Endothelial cell (in vitro differentiated cells): ENCODE measurements around the gene SH3BP5L. TPM values are rescaled to one million over a fixed set of nuclear protein-coding genes. Genes with fewer than 3 reads are reported as not detected.

ENCODE experiments used
- DNase-seq: peaks from one replicate; pipeline ENCODE4 v3.0.0; 2021; ENCODE audit warnings: low spot score
- H3K27ac Mint-ChIP-seq: one replicate; pipeline ENCODE4 v1.8.0; 2021; ENCODE audit warnings: mixed read lengths, inconsistent platforms; ENCODE audit not compliant: unreplicated experiment
- H3K27me3 Mint-ChIP-seq: one replicate; pipeline ENCODE4 v1.8.0; 2021; ENCODE audit warnings: mild to moderate bottlenecking, moderate library complexity, mixed read lengths, inconsistent platforms; ENCODE audit not compliant: unreplicated experiment
- H3K36me3 Mint-ChIP-seq: one replicate; pipeline ENCODE4 v1.8.0; 2021; ENCODE audit warnings: mild to moderate bottlenecking, low read depth, mixed read lengths, inconsistent platforms; ENCODE audit not compliant: unreplicated experiment
- H3K4me1 Mint-ChIP-seq: one replicate; pipeline ENCODE4 v1.8.0; 2021; ENCODE audit warnings: mild to moderate bottlenecking, mixed read lengths, inconsistent platforms; ENCODE audit not compliant: unreplicated experiment
- H3K4me3 Mint-ChIP-seq: one replicate; pipeline ENCODE4 v1.8.0; 2021; ENCODE audit warnings: mild to moderate bottlenecking, mixed read lengths, inconsistent platforms; ENCODE audit not compliant: unreplicated experiment
- H3K9me3 Mint-ChIP-seq: one replicate; pipeline ENCODE4 v1.8.0; 2021; ENCODE audit warnings: mixed read lengths, inconsistent platforms; ENCODE audit not compliant: unreplicated experiment
- CTCF ChIP-seq: fragments of 200-600 bp; sonication (generic); IDR thresholded peaks from one replicate; pipeline ENCODE4 v1.5.0; 2021; ENCODE audit warnings: antibody characterized with exemption; ENCODE audit not compliant: unreplicated experiment
- total RNA-seq: library from RNA; stranded (reverse); fragmentation: NEBNext Ultra II Directional; extraction: Animal tissue kit (Norgen Biotek cat#: 25700); gene quantifications from one replicate; pipeline ENCODE4 v1.2.1, GENCODE V29; 2021; ENCODE audit not compliant: unreplicated experiment

The SH3BP5L gene
- total RNA-seq, 1 donor from 2014 or later = 30.7 TPM

- DNase-seq = no peak
Measured at GRCh38 chr1:248811514-248812490, 13.9 kb downstream of the SH3BP5L start.

DNA sequence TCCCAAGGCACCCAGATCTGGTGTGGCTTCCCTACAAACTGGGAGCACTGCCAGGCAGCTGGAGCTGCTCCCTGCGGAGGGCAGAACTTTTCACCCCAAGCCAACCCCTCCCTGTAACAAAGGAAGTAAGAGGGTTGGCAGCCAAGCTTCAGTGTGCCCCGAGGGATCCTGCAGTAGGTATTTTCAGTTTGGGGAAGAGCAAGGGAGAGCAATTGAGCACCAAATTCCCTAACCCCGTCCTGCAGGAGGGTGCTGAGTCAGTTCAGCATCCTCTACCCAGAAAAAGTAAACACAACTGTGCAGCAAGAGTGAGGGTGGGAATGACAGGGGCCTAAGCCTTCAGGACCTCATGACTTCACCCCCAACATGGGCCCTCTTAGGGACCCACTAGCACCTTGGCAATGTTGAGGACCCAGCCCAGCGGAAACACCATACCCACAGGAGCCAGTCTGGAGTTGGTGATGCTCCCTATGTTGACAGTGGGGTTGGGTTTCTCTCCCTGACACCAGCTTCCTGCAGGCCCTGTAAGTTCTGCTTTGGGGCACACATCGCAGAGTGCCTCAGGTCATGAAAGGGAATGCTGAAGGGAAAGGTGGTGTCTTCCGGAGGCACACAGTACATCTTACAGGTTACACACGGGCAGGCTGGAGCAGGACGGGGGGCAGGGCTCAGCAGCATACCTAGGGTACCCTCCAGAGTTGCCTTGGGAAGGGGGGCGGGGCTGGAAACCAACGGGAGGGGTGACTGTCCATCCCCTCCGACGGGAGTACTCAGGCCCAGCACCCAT is 14.8 kb downstream of the SH3BP5L start:
- Mint-ChIP-seq H3K9me3 (no peaks in the 10 kb centered on the region), H3K4me3 (peak overlapping the region; percentile 51), H3K4me1 (peaks cover 19% of the 10 kb centered on the region), H3K36me3 (peaks cover 46% of the 10 kb centered on the region), H3K27me3 (peaks cover 19% of the 10 kb centered on the region), H3K27ac (peak overlapping the region; percentile 18)
- TF ChIP-seq CTCF = no peak
- no peak for DNase-seq

More at GRCh38 chr1:248811514-248812490, 13.9 kb downstream of the SH3BP5L start:
- peaks cover 21% of the 10 kb centered on the region for H3K27me3 Mint-ChIP-seq
- TF ChIP-seq CTCF = no peak
- peak overlapping the region; percentile 72 for H3K4me3 Mint-ChIP-seq
- no peaks in the 10 kb centered on the region for H3K9me3 Mint-ChIP-seq
- peaks cover 52% of the 10 kb centered on the region for H3K36me3 Mint-ChIP-seq
- peak overlapping the region; percentile 45 for H3K27ac Mint-ChIP-seq
- peaks cover 28% of the 10 kb centered on the region for H3K4me1 Mint-ChIP-seq

DNA sequence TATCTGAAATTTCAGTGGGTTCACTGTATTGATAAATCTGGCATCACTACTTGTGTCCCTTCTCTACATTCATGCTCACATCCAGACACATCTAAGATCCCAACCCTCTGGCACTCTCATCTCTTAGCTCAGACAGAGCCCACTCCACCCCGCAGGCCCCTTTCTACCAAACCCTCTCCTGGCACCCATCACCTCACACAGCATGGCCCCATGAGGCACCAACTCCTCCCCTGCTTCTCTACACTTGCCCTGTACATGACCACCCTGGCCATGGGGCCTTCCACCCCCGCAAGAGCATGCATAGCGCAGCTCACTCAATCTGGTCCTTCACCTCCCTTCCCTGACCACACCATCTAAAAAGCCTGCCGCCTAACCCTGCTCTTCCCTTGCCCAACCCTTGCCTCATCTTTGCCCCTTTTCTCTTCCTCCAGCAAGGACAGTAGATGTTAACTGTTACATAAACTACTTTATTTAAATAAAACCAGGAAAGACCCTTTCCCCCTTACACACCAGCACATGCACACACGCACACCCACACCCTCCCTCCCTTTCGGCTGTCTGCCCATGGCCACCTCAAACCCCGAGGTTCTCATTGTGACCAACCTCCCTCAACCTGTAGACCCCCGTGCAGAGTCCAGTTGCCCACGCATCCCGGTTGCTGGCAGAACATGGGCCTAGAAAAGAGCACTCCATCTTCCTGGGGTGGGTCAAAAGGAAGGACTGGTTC is 15.6 kb downstream of the SH3BP5L start:
- Mint-ChIP-seq H3K27me3 (peaks cover 20% of the 10 kb centered on the region), H3K4me1 (peaks cover 13% of the 10 kb centered on the region), H3K4me3 (peak overlapping the region; percentile 44), H3K27ac (no peak overlapping the region), H3K9me3 (no peaks in the 10 kb centered on the region), H3K36me3 (peaks cover 40% of the 10 kb centered on the region)
- DNase-seq = no peak
- TF ChIP-seq CTCF = no peak

DNA sequence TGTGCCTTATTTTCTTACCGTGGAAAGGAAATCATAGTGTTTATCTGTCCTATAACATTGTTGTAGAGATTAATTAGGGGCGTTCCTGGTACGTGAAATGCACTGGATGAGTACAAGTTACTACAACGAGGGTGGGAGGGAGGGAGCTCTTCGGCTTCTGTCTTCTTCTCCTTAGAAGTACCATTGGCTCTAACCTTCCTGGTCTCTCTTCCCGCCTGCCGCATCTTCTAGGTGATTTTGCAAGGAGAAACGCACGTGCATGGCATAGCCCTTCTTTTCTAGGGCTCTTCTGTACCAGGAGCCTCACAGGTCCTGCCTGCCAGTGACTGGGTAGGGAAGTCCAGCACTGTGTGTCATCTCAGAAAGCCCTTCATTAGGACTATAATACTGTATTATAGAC is 16.8 kb downstream of the SH3BP5L start:
- H3K4me1 Mint-ChIP-seq = peaks cover 11% of the 10 kb centered on the region
- no peak for DNase-seq
- TF ChIP-seq CTCF = no peak
- peaks cover 1% of the 10 kb centered on the region for H3K9me3 Mint-ChIP-seq
- H3K4me3 Mint-ChIP-seq = no peak overlapping the region
- peaks cover 22% of the 10 kb centered on the region for H3K27me3 Mint-ChIP-seq
- no peak overlapping the region for H3K27ac Mint-ChIP-seq
- H3K36me3 Mint-ChIP-seq = peaks cover 33% of the 10 kb centered on the region
